GM21423 (cell line): Measurements from ENCODE around the gene LMNB1.
"Not testable (repeated sequence)": the region's sequence is repeated elsewhere in the genome, so short reads cannot be mapped to it uniquely, and the experiment has no call there.

Source experiments
- ATAC-seq: cut with Tn5 transposase; IDR thresholded peaks from one replicate; pipeline ENCODE4 v1.9.1; 2021; ENCODE audit warnings: mild to moderate bottlenecking, moderate library complexity; ENCODE audit not compliant: unreplicated experiment

The LMNB1 gene

GRCh38 chr5:126778675-126779403 lies 1.9 kb downstream of the LMNB1 start:
- no peak for ATAC-seq

- ATAC-seq, result no peak
Observed at GRCh38 chr5:126780165-126780827, 3.4 kb downstream of the LMNB1 start.

GRCh38 chr5:126788409-126788808 lies 11.5 kb downstream of the LMNB1 start:
- not testable (repeated sequence) for ATAC-seq

DNA sequence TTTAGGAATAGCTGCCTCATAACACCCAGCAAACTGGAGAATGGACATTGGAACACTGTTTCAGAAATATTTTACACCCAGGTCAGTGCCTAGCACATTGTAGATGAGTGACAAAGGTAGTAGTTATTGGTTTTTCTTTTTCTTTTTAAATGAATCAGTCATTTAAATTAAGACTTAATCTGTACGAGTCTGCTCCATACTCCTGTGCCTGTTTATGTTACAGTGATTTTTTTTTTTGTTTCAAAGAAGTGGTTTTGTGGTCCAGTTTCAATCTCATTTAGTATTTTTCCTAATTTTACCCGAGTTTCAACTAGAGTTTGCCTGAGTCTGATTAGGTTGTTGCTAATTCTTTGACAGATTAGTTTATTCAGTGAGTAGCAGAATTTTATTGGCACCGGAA lies 16.2 kb downstream of the LMNB1 start:
- ATAC-seq, result no peak

GRCh38 chr5:126793648-126794047 lies 16.7 kb downstream of the LMNB1 start:
- not testable (repeated sequence) for ATAC-seq

DNA sequence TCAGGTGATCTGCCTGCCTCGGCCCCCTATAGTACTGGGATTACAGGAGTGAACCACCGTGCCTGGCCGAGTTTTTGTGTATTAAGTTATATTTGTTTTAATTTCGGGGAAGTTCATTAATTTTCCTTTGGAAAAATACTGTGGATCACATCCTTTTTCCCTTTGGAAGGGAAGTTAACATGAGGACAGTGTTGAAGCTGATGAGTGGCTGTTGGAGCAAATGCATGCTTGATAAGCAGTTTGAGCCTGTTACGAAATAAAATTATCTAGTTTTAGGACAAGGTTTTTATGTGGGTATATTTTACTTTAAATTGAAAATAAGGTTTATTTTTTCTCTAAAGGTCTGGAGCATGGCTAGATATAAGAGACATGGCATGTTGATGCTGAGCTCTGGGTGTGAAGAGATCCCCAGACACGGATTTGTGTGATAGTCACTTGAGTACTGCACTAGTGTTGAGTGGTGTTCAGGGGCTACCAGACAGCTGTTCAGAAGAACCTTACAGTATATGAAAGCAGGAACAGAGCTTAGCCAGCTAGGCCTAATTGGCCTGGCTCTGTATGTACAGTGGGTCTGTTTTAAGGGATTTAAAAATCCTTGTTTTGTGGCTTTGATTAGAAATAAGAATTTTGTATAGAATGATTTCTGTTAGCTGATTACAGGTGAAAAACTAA lies 17.4 kb downstream of the LMNB1 start:
- no peak for ATAC-seq

DNA sequence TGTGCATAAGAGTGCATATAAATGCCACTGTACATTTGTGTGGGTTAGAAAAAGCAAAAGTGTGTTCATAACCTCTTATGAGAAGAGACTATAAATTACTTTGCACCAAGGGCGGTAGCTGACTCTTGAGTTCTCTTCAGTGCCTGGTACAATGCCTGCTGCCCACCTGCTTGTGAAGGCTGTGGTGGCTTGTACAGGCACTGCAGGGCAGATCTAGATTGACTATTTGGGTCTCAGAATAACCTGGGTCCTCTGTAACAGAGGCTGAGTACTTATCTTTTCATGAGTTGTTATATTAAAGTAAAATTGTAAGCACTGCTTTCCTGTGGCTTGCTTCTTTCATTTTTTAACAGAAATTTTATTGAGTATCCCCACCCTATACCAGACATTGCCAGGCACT lies 22.8 kb downstream of the LMNB1 start:
- ATAC-seq, result no peak

DNA sequence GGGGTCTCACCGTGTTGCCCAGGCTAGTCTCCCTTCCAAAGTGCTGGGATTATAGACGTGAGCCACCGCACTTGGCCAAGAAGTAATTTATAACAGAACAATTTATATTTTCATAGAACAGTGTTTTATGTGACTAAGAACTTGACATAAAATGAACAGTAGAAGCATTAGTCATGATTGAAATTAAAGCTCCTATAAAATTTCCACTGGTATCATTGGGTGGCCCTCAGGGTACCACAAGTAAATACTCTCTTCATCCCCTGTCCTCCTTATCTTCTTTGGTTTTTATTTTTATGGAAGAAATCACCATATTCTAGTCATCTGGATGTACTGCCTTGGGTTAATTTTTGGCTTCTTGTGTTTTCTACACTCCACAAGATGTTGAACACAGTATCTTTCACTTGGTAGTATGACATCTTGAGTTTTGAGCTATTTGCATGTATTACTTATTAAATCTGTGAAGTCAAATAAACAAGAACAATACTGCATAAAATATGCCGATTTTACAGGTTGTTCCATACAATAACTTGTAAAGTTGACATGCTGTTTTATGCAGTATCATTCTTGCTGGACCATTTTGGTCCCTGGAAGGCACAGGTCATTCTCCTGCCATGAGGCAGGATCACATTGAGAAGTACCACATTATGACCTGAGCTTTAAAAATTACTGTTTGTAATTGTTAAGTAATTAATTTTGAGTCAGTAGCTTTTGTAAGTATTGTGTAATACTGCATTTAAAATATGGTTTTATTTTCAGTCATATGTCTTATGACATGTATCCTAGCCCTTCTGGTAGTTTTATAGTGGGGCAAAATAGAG lies 24.4 kb downstream of the LMNB1 start:
- peak; percentile 9 for ATAC-seq

- peak; percentile 63 for ATAC-seq
Observed at GRCh38 chr5:126801992-126802294, 25.0 kb downstream of the LMNB1 start.

- no peak for ATAC-seq
Observed at GRCh38 chr5:126805063-126805462, 28.1 kb downstream of the LMNB1 start.

GRCh38 chr5:126808521-126808988 lies 31.6 kb downstream of the LMNB1 start:
- ATAC-seq, result no peak

DNA sequence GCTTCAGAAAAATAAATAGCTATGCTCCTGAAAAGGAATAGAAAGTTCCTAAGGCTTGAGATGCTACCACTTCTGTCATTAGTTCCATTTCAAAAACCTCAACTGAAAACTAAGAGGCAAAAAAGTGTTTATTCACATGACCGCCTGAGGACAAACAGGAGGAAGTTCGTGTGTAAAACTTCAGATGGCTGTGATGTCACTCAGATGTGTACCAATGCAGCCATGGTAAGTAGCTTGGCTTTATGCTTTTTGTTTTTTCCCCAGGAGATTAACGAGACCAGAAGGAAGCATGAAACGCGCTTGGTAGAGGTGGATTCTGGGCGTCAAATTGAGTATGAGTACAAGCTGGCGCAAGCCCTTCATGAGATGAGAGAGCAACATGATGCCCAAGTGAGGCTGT lies 33.0 kb downstream of the LMNB1 start:
- ATAC-seq, result no peak

GRCh38 chr5:126810596-126811380 lies 33.9 kb downstream of the LMNB1 start:
- ATAC-seq, result no peak

DNA sequence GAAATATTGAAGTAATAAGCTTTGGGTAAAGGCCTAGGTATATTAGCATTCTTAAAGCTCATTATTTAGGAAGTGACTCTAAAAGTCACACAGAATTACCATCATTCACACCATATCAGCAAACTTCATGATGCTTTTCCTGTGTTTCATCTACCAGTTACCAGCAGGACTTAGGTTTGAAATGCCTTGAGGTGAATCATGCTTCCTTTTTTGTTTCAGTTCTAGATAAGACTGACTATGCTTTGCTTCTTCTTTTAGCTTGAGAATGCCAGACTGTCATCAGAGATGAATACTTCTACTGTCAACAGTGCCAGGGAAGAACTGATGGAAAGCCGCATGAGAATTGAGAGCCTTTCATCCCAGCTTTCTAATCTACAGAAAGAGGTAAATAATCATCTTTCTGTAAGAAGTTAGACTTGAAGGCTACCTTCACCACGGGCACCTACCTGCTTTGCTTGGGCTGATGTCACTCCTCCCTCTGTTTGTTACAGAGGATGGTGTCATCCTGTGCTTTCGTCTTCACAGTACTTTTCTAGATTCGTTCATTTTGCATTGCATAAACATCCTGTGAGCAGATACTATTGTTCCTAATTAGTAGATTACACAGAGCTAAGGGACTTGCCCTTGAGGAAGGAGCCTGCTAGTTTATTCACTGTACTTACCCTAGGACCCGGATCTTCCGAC lies 34.7 kb downstream of the LMNB1 start:
- no peak for ATAC-seq

DNA sequence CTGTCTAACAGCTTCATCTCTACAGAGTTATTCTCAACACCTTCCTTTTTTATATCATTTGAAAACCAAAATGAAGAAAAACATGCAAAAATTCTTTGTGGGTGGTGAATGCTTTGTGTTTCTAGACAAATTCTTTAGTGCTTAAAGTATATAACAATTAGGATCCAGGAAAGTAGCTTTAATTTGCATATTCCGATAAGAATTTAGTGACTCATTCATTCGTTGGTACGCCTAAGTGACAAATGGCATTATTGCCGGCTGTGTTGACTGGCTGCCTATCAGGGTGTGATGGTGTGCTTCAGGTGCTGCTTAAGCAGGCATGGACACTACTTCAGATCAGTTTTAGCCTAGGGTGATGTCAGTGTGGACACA lies 35.2 kb downstream of the LMNB1 start:
- ATAC-seq, result no peak

DNA sequence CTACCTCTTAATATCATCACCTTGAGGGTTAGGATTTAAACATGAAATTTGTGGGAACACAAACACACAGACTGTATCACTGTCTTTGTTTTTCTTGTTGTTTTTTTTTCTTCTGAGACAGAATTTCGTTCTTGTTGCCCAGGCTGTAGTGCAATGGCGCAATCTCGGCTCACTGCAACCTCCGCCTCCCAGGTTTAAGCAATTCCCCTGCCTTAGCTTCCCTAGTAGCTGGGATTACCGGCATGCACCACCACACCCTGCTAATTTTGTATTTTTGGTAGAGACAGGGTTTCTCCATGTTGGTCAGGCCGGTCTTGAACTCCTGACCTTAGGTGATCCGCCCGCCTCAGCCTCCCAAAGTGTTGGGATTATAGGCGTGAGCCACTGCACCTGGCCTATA lies 36.9 kb downstream of the LMNB1 start:
- ATAC-seq, result not testable (repeated sequence)

- ATAC-seq, result no peak
Observed at GRCh38 chr5:126814721-126815404, 37.9 kb downstream of the LMNB1 start.

GRCh38 chr5:126816649-126817048 lies 39.7 kb downstream of the LMNB1 start:
- no peak for ATAC-seq

DNA sequence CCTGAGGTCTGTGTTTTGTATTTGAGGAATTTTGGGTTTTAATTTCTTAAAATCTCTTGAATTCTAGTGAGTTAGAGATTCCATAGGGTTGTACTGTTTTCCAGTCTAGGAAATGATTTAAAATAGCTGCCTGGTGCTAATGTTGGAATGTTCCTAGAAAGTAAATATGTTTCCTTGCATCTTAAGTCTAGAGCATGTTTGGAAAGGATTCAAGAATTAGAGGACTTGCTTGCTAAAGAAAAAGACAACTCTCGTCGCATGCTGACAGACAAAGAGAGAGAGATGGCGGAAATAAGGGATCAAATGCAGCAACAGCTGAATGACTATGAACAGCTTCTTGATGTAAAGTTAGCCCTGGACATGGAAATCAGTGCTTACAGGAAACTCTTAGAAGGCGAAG lies 41.8 kb downstream of the LMNB1 start:
- no peak for ATAC-seq
